OCI-M2 (cell line): ENCODE data around the gene NR2F1.

Experiments used
- DNase-seq: peaks from one replicate; lab custom pipeline; 2025; ENCODE audit not compliant: unreplicated experiment; lab: John Stamatoyannopoulos, UW

The NR2F1 gene

GRCh38 chr5:93590493-93590892, 7.5 kb downstream of the NR2F1 start:
- DNase-seq, result no peak

DNA sequence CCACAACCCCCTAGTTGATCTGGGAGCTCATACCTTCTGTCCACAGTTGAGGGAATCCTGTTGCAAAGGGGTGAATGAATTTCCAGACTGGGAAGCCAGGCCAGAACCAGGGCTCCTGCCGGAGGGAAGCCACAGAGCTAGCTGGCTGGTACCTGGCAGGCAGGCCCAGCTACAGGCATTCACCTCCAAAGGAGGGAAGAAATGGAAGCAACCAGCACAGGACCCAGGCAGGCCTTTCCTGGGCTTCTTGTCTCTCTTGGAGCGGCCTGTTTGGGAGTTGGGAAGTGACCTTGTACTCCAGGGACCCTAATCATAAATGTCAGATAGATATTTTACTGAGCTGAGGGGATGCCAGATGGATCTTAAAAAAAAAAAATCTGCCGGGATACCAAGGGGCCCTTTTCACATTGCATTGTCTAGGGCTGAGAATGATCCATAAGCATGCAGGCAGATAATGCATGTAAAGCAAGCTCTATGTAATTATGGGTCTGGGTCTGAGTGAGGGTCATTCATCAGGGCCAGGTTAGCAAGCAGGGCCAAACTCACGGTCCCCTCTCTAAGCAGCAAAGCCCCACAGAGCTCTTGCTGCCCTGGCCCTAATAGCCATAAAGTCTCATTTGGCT, 8.4 kb downstream of the NR2F1 start:
- no peak for DNase-seq

DNA sequence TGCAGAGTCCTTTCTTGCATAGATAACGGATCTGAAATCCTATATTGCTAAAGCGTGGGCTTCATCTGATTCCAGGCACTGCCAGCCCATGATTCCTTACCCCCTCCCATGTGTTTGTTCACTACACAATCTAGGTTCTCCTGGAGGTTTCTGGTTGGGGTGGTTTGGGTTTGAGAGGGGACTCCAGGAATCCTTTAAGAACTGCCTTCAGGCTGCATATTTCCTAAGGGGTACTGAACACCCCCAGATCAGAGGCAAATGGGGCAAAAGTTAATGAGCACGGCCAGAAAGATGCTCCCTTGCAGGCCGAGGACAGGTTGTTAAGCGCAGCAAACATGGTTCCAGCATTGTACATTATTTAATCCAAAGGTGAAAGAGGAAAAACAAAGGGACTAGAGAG, 9.9 kb downstream of the NR2F1 start:
- DNase-seq, result no peak

GRCh38 chr5:93593476-93594131, 10.6 kb downstream of the NR2F1 start:
- no peak for DNase-seq

GRCh38 chr5:93594591-93595419, 11.8 kb downstream of the NR2F1 start:
- DNase-seq, result no peak

DNA sequence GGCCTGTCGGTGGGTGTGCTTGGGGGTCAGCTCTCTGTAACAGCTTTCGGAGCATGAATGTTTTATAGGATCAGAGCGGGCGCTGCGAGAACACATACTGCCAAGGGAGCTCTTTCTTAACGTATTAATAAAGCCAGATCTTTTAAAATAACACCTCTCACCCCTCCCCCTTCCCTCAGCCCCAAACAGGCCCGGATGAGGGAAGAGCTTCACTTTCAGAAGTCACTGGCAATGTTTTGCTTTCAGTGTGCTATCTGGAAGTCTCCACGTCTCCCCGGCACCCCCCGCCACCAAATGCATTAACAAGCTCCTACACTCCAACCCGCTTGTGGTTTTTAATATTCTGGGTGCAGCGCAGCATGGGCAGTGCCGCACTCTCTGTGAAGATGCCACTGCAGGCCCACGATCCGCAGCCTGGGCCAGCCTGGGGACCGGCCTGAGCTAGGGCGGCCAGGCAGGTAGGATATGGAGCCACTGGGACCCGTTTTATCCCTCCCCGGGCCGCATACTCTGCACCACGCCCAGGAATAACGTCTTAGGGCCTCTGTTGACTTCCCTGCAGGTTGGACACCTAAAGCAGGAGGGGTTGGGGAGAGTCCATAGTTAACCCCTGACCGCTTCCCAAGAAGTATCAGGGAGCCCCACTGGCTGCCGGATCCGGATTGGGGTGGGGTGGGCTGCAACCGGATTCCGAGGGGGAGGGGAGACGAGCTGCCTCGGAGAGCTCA, 12.6 kb downstream of the NR2F1 start:
- no peak for DNase-seq

- no peak for DNase-seq
Measured at GRCh38 chr5:93596310-93596675, 13.3 kb downstream of the NR2F1 start.

DNA sequence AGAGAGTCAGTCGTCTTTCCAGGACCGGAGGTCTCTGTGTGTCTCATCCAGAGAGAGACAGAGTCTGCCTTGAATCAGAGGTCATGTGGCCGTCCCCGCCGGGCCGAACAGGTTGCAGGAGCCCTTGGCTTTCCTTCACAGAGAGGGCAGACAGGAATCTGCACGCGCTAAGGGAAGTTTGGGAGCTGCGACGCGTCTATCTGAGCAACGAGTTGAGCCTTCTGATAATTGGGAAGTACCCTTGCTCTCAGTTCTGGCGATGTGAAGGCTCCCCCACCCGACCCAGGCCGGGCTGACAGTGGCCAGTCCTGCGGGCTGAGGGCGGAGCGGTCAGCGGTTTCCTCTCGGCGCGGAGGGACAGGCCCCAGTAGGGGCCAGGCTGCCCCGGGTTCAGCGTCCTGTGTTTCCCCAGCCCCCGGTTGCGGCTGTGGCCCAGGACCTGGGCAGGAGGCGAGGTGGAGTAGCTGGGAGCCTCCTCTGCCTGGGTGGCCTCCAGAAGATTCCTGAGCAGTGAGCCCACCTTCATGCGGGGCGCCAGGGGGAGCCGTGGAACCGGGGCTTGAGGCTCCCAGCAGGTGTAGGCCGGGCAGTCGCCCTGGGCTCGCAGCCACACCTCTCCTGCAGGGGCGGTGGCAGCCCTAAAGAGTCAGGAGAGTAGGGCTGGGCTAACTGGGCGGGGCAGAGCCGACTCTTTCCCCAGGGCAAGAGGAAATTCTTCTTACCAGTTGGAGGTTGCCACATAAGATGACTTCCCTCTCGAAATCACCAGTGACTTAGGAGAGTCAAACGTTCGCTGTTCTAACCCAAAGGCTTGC, 13.9 kb downstream of the NR2F1 start:
- no peak for DNase-seq

DNA sequence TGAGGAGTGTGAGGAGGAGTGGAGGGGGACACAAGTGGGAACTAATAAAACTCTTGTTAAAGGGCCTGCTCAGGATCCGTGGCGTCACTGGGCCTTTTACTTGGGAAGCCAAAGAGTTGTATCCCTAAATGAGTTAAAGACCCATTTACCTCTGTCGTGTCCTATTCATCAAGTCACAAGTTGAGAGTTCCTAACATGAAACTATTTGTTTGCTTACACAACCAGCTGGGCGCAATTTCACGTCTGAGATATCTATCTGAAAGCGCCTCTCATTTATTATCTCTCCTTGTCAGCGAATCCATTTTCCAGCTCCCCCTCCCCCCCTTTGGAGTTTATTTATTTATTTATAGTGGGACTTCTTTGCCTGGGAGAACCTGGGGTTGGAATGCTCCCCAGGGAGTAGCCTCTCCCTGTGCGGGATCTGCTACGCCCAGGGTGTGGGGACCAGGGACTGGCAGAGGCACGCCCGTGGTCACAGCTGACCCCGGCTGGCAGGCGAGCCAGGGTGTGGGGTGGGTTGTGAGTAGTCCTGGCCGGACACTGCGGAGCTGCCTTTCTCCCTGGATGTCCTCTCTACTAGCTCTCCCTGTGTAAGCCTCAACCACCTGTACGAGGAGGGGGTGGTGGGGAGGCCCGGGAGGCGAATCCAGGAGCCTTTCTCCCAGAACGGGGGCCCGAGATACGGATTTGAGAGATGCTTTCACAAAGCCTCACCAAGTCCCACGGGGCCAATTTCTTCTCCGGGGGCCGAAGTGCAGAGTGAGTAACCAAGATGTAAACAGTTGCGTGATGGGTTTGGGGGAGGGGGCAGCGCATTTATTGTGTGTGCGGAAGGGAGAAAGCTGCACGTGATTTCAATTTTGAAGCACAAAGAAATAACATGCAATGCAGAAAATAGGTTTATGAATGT, 15.3 kb downstream of the NR2F1 start:
- DNase-seq, result no peak

DNA sequence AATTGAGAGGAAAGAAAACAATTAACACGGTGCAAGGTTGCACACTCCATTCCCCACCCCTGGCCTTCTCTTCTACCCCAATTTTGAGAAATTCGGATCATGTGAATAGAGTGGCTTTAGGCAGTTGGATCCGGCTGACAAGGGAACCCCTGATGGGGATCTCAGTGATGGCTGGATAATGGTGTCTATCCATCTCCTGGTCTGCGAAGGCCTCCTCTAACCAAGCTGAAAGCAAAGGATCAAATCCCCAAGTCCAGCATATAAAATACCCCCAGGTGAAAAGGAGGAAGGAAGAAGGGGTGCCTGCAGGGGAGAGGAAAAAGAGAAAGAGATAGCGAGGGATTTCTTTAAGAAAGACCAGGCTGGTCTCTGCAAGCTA, 16.0 kb downstream of the NR2F1 start:
- DNase-seq, result no peak

DNA sequence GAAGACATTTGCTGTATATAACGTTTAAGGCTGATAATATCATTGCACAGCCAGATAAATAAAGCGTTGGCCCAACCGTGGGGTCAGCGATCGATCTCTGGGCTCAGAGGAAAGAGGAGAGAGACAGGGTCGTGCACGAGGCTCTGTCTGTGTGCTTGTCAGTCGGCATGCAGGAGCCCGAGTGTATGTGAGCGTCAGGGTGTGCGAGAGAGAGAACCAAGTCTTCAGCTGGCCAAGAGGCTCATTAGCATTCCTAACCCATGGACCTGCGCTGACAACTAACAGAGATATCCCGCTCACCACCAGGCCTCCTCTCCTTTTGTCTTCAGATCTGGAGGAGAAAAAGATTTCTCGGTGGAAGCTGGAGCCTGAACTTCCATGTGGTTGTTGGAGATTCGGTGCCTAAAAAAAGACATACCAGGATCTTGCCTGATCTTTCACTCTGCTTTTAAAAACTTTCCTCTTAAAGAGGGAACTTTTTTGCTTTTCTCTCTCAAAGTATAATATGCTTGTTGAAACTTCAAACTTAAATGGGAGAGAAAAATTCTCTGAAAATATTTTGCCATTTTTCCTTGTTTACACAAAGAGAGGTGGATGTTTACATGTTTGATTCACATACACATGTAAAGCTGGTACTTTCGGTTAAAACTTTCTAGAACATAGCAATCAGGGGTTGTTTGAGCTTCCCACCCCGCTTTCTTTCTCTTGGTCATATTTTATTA, 16.5 kb downstream of the NR2F1 start:
- no peak for DNase-seq

DNA sequence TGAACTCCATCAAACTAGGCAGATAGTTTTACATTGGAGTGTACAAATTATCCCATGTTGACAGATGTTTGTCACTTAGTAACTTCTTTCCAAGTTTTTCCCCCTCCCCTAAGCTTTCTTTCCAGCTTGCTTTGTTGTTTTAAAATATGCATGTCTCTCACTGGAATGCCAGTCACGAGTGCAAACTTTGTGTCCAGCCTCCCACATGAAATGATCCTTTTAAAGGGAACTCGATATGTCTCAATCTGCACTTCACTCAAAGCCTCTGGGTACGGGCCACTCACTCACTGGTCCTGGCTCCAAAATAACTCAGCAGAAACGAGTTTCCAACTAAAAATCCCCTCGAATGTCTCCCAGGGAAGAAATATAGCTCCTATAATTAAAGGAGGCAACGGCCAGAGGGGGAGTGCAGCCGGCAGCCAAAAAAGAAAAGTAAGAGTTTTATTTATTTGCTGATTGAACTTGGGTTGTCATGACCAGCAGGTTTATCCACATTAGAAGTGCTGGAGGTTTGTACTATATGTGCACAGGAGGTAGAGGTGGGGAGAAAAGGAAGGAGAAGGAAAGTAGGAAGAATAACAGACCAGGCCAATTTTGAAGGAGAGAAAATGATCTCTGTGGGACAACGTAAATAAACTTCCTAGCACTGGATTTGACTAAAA, 17.5 kb downstream of the NR2F1 start:
- DNase-seq, result no peak

- DNase-seq, result no peak
Measured at GRCh38 chr5:93601071-93601801, 18.2 kb downstream of the NR2F1 start.

DNA sequence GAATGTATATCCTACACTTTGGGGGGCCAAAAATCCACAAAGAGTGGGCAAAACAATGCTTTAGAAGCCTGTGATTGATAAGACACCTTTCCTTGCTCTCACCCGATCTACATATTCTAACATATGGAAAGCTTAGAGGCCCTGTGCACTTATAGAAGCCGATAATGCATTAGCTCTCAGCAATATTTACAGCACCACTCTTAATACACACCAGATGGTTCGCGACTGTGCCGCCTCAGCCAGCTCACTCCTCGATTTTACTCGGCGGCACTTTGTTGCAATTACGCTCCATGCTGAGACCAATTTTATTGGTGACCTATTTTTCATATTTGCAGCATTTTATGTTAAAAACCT, 18.8 kb downstream of the NR2F1 start:
- DNase-seq, result no peak

GRCh38 chr5:93602241-93603077, 19.4 kb downstream of the NR2F1 start:
- no peak for DNase-seq

DNA sequence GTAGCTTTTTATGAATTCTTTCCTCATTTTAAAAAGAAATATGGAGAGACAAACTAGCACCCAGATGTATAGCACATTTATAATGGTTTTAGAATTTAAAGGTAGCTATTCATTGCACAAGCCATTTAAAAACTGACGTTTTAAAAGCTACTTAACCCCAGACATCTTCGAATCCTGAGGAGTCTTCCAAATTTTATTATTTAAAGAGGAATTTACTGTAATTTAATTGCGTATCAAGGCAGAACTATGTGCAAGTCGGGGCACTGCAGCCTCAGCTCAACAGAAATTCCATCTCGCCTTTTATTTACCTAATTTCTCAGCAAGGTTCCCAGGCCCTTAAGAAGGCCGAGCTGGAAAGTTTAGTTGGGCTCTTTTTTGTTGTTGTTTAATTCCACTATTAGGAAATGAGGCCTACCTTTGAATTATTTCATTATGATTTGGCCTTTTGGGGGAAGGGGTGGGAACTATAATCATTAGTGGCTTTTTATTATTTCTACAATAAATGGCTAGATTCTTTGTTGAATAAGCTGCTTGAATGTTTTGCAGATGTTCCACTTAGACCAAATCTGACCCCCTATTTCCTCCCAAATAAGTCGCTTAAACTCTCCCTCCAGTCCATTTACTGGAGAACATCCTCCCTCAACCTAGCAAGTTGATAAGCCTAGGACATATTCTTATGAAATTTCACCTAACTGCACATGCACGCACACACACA, 20.2 kb downstream of the NR2F1 start:
- no peak for DNase-seq
